Measurements from ENCODE around the gene CA10. TPM values are rescaled to one million over a fixed set of nuclear protein-coding genes. Genes with fewer than 3 reads are reported as not detected.

The CA10 gene
- total and polyA plus RNA-seq, 2 experiments from 2014 or later = 0.92 to 1.5 TPM

- TF ChIP-seq NANOG (IDR thresholded peaks at IDR 0.05; ENCODE audit: borderline replicate concordance) (no peak), EZH2phosphoT487 (IDR thresholded peaks at IDR 0.05; ENCODE audit: unreplicated experiment) (no peak), ZNF114 (CRISPR knock-in tag; IDR thresholded peaks at IDR 0.05) (no peak), POLR2AphosphoS5 (IDR thresholded peaks at IDR 0.05; ENCODE audit: low read depth) (no peak), CREB1 (CRISPR knock-in tag; IDR thresholded peaks at IDR 0.05; ENCODE audit: low read depth) (no peak), CTCF (conservative IDR thresholded peaks at IDR 0.05; ENCODE audit: low read depth in 2 of 2) (no peak), JUNB (IDR thresholded peaks at IDR 0.05; ENCODE audit: unreplicated experiment) (no peak), STAT1 (IDR thresholded peaks at IDR 0.05; ENCODE audit: unreplicated experiment) (no peak), ZNF331 (CRISPR knock-in tag; IDR thresholded peaks at IDR 0.05; ENCODE audit: low read depth) (no peak), REST (IDR thresholded peaks at IDR 0.05; ENCODE audit: unreplicated experiment) (no peak), ZNF462 (CRISPR knock-in tag; IDR thresholded peaks at IDR 0.05) (no peak), EZH2 (IDR thresholded peaks at IDR 0.05; ENCODE audit: low read depth, unreplicated experiment) (no peak), ETS1 (IDR thresholded peaks at IDR 0.05) (no peak)
- H3K4me3 Mint-ChIP-seq = no peak overlapping the region
Measured at GRCh38 chr17:52030052-52030451, 128.5 kb downstream of the CA10 start.

More at GRCh38 chr17:52030052-52030451, 128.5 kb downstream of the CA10 start:
- no peak for ATAC-seq
- Mint-ChIP-seq H3K27ac (no peak overlapping the region), H3K27me3 (ENCODE audit: insufficient read depth, low read depth, poor library complexity) (peaks cover 2% of the 10 kb centered on the region), H3K4me1 (peaks cover 5% of the 10 kb centered on the region; the same call in 2 of the 3 replicates), H3K9me3 (peaks cover 8% of the 10 kb centered on the region; the same call in 2 of the 3 replicates), H3K36me3 (ENCODE audit: low read depth) (no peaks in the 10 kb centered on the region)
- no peaks in the 10 kb centered on the region for H3K4me1 ChIP-seq (ENCODE audit: insufficient read depth)
- no peaks in the 10 kb centered on the region for H3K36me3 ChIP-seq (ENCODE audit: insufficient read depth)
- no peaks in the 10 kb centered on the region for H4K20me1 ChIP-seq (replicated peaks; ENCODE audit: insufficient read depth)
- no peaks in the 10 kb centered on the region for H3K27me3 ChIP-seq (ENCODE audit: insufficient read depth)
- no peak overlapping the region for H3K4me3 ChIP-seq
- no peaks in the 10 kb centered on the region for H3F3A ChIP-seq (replicated peaks; ENCODE audit: low read depth)
- no peak overlapping the region for H3K27ac ChIP-seq (ENCODE audit: low read depth)
- H3K79me2 ChIP-seq (replicated peaks; ENCODE audit: insufficient read depth) = no peaks in the 10 kb centered on the region
- H2AFZ ChIP-seq = no peak overlapping the region
- no peak overlapping the region for H3K4me2 ChIP-seq
- DNase-seq (ENCODE audit: low spot score) = no peak
- no peaks in the 10 kb centered on the region; the same call in 1 of the 2 replicates for H3K9me2 ChIP-seq (ENCODE audit: insufficient read depth)

All from GM23338 (cell line).